Thyroid gland (tissue), 4 donors: ENCODE measurements around the gene UBE2I. TPM values are rescaled to one million over a fixed set of nuclear protein-coding genes. Genes with fewer than 3 reads are reported as not detected.

ENCODE experiments used
- DNase-seq, 2 donors: peaks; one replicate each; pipeline ENCODE4 v3.0.0-alpha.2; 2019
- H3K27ac ChIP-seq, 3 donors: fragments of 200-600 bp; sonication (generic); 1 replicate in 2 of 3; 2 replicates in 1 of 3; pipeline ENCODE4 v1.5.1; 2016 to 2019; ENCODE audit warnings: mild to moderate bottlenecking in 1 of 3, moderate library complexity in 1 of 3
- H3K27me3 ChIP-seq: fragments of 200-600 bp; sonication (generic); one replicate; pipeline ENCODE4 v1.5.1; 2019
- H3K36me3 ChIP-seq, 2 donors: fragments of 200-600 bp; sonication (generic); one replicate each; pipeline ENCODE4 v1.5.1; 2016 to 2019
- H3K4me1 ChIP-seq, 2 donors: fragments of 200-600 bp; sonication (generic); one replicate each; pipeline ENCODE4 v1.5.1; 2017 to 2019
- H3K4me3 ChIP-seq, 3 donors: fragments of 200-600 bp; sonication (generic); replicated peaks in 1 of 3; 1 replicate in 2 of 3; 2 replicates in 1 of 3; pipeline ENCODE4 v1.5.1; 2016; ENCODE audit warnings: mild to moderate bottlenecking in 1 of 3
- H3K9me3 ChIP-seq: fragments of 200-600 bp; sonication (generic); one replicate; pipeline ENCODE4 v1.5.1; 2017
- CTCF ChIP-seq, 6 experiments: fragments of 200-600 bp in 3 of 6; fragments of 450-650 bp in 3 of 6; sonication (generic) in 3 of 6; IDR thresholded peaks; one replicate each; pipeline ENCODE4 v1.5.1; 2016 to 2019; ENCODE audit warnings: antibody characterized with exemption in 6 of 6, mild to moderate bottlenecking in 2 of 6, inconsistent platforms in 1 of 6, moderate library complexity in 1 of 6
- POLR2A ChIP-seq, 2 donors: fragments of 450-650 bp; IDR thresholded peaks; one replicate each; pipeline ENCODE4 v1.6.1; 2017; ENCODE audit warnings: antibody characterized with exemption in 2 of 2, mild to moderate bottlenecking in 2 of 2, moderate library complexity in 1 of 2
- WGBS, 2 donors: methylation state at CpG; one replicate each; pipeline ENCODE4 v1.1.5; 2017; 5-methylcytosine and 5-hydroxymethylcytosine counted together
- intact Hi-C: fragments of 100-400 bp; cut with DNase I; formaldehyde crosslinking; loops from one replicate; pipeline ENCODE4 v1.15.1; 2023
- total RNA-seq, 4 donors: library from RNA; depleted of rRNA; stranded (reverse); fragments of >200 nt; gene quantifications; one replicate each; pipeline ENCODE4 v1.2.3, GENCODE V29; 2016

UBE2I gene
- total RNA-seq, 4 donors from 2014 or later = 43.4 to 107 (median 79.6) TPM

GRCh38 chr16:1351582-1352362, 42.3 kb downstream of the UBE2I start, which contains the start of the genes GNPTG and TSR3:
Gene GNPTG (plus strand): TSS chr16:1351931. CDS start chr16:1351966, 35 bp downstream.
Gene TSR3 (minus strand): TSS chr16:1351878. CDS start chr16:1351804, 74 bp downstream.
- H3K4me3 ChIP-seq = peak within 1 kb of the TSS; percentile 43 to 97 (median 95)
- TF ChIP-seq POLR2A (IDR thresholded peaks at IDR 0.05) (peak; percentile 3 to 69), CTCF (IDR thresholded peaks at IDR 0.05) (peak in 1 of 6 experiments; percentile 31)
- intact Hi-C loops = loop anchor here (5.0 kb wide), 2 partner anchors 39 to 56 kb away; no protein-coding TSS in a partner anchor
- peak; percentile 76 to 81 for DNase-seq
- 0 to 1% methylated on average over 18 to 21 of the region's 98 CpGs for WGBS, 2 donors
- H3K9me3 ChIP-seq = no peaks in the 10 kb centered on the region
- H3K4me1 ChIP-seq = peaks cover 18 to 23% of the 10 kb centered on the region in 2 donors
- peak within 1 kb of the TSS in 2 of 3 donors; percentile 6 to 49 for H3K27ac ChIP-seq
- peaks cover 12 to 16% of the 10 kb centered on the region in 2 donors for H3K36me3 ChIP-seq
- H3K27me3 ChIP-seq = no peaks in the 10 kb centered on the region

GRCh38 chr16:1354815-1355540, 45.5 kb downstream of the UBE2I start:
- intact Hi-C loops = loop anchor here (5.0 kb wide), 2 partner anchors 43 to 52 kb away; no protein-coding TSS in a partner anchor
- DNase-seq = no peak

GRCh38 chr16:1355591-1355990, 46.2 kb downstream of the UBE2I start:
- intact Hi-C loops = no loop called here
- TF ChIP-seq CTCF (IDR thresholded peaks at IDR 0.05) = no peak
- TF ChIP-seq POLR2A (IDR thresholded peaks at IDR 0.05) = no peak
- Histone ChIP-seq H3K4me1 (peaks cover 18 to 21% of the 10 kb centered on the region in 2 donors), H3K9me3 (no peaks in the 10 kb centered on the region), H3K27me3 (no peaks in the 10 kb centered on the region), H3K27ac (no peak overlapping the region), H3K4me3 (no peak overlapping the region), H3K36me3 (peaks cover 0 to 2% of the 10 kb centered on the region in 2 donors)
- WGBS, 2 donors = 74 to 84% methylated on average over 8 to 12 of the region's 15 CpGs
- DNase-seq = no peak

More at GRCh38 chr16:1354815-1355540, 45.5 kb downstream of the UBE2I start:
- Histone ChIP-seq H3K4me3 (no peak overlapping the region), H3K27me3 (no peaks in the 10 kb centered on the region), H3K27ac (no peak overlapping the region), H3K9me3 (no peaks in the 10 kb centered on the region), H3K4me1 (peaks cover 18 to 23% of the 10 kb centered on the region in 2 donors), H3K36me3 (no peaks in the 10 kb centered on the region)
- TF ChIP-seq POLR2A (IDR thresholded peaks at IDR 0.05) (no peak), CTCF (IDR thresholded peaks at IDR 0.05) (no peak)
- 90 to 91% methylated on average over 49 of the region's 49 CpGs for WGBS, 2 donors

- no peak overlapping the region for H3K4me3 ChIP-seq
- no peak for DNase-seq
- peaks cover 0 to 6% of the 10 kb centered on the region in 2 donors for H3K36me3 ChIP-seq
- H3K27ac ChIP-seq = no peak overlapping the region
- intact Hi-C loops = no loop called here
- WGBS, 2 donors = 82 to 85% methylated on average over 9 to 27 of the region's 33 CpGs
- H3K27me3 ChIP-seq = no peaks in the 10 kb centered on the region
- peaks cover 12 to 15% of the 10 kb centered on the region in 2 donors for H3K4me1 ChIP-seq
- no peak for TF ChIP-seq POLR2A (IDR thresholded peaks at IDR 0.05)
- no peak for TF ChIP-seq CTCF (IDR thresholded peaks at IDR 0.05)
- H3K9me3 ChIP-seq = no peaks in the 10 kb centered on the region
Observed at GRCh38 chr16:1356061-1356900, 46.8 kb downstream of the UBE2I start.
